Activated CD8-positive, alpha-beta memory T cell treated with anti-CD3 and anti-CD28 coated beads, Interleukin-2, amount 10 ng/mL, durations not matched to agents 7 days and 5 days (primary cell): ENCODE results near the gene SLC2A9. TPM values are rescaled to one million over a fixed set of nuclear protein-coding genes. Genes with fewer than 3 reads are reported as not detected.
A peak's percentile ranks its signal among the peaks of the same experiment; 100 is the strongest.

Experiments used
- ATAC-seq: fragments of 150-1000 bp; cut with Tn5 transposase; one replicate; pipeline ENCODE4 v1.10.0; 2021; ENCODE audit warnings: moderate library complexity
- CTCF ChIA-PET: fragments of 350-600 bp; sonication (Branson Sonifier 250); formaldehyde crosslinking; loops from one replicate; lab custom pipeline; 2021; ENCODE audit warnings: antibody characterized with exemption; lab: Charles Lee
- DNase-seq: peaks from one replicate; pipeline ENCODE4 v3.0.0-alpha.2; 2020
- H3K27ac Mint-ChIP-seq: one replicate; pipeline ENCODE4 v1.8.0; 2021; ENCODE audit warnings: mild to moderate bottlenecking, mixed read lengths
- H3K27me3 Mint-ChIP-seq: one replicate; pipeline ENCODE4 v1.8.0; 2021; ENCODE audit warnings: mixed read lengths
- H3K36me3 Mint-ChIP-seq: one replicate; pipeline ENCODE4 v1.8.0; 2021; ENCODE audit warnings: mild to moderate bottlenecking, mixed read lengths
- H3K4me1 Mint-ChIP-seq: one replicate; pipeline ENCODE4 v1.8.0; 2021; ENCODE audit warnings: mixed read lengths
- H3K4me3 Mint-ChIP-seq: one replicate; pipeline ENCODE4 v1.8.0; 2021; ENCODE audit warnings: mild to moderate bottlenecking, moderate library complexity, mixed read lengths
- H3K9me3 Mint-ChIP-seq: one replicate; pipeline ENCODE4 v1.8.0; 2022; ENCODE audit warnings: low read depth, mixed read lengths
- total RNA-seq, 2 experiments: library from RNA; stranded (reverse); gene quantifications; one replicate each; pipeline ENCODE4 v1.2.3, GENCODE V29; 2021

SLC2A9 gene
- total RNA-seq, 2 experiments from 2014 or later = 1.4 to 3.8 TPM

- Mint-ChIP-seq H3K4me3 (no peak overlapping the region), H3K27me3 (peaks cover 25% of the 10 kb centered on the region), H3K9me3 (no peaks in the 10 kb centered on the region), H3K27ac (no peak overlapping the region), H3K4me1 (no peaks in the 10 kb centered on the region), H3K36me3 (no peaks in the 10 kb centered on the region)
- DNase-seq (no peak), ATAC-seq (no peak)
- CTCF ChIA-PET = no interaction called here
These were observed 129.6 kb downstream of the SLC2A9 start for GRCh38 chr4:9891740-9892139.

DNA sequence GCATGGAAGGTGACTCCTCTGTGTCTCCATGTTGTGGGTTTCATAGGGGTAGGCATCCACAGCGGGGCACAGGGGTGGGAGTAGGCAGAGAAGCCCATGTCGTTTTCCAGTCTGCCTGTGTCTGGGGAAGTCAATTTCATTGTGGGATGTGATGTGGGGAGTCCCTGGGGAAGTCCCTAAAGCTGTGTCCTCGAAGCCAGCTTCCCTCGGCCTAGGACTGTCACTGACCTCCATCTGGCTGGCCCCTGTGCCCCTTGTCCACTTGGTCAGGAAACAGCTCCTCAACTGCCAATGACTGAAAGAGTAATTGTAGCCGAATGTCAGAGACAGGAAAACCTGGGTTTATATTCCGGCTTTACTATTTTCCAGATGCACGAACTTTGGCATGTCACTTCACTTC lies 130.2 kb downstream of the SLC2A9 start:
- DNase-seq (no peak), ATAC-seq (no peak)
- CTCF ChIA-PET = no interaction called here
- H3K27me3 Mint-ChIP-seq = peaks cover 18% of the 10 kb centered on the region
- H3K9me3 Mint-ChIP-seq = no peaks in the 10 kb centered on the region
- no peaks in the 10 kb centered on the region for H3K4me1 Mint-ChIP-seq
- no peaks in the 10 kb centered on the region for H3K36me3 Mint-ChIP-seq
- H3K4me3 Mint-ChIP-seq = no peak overlapping the region
- H3K27ac Mint-ChIP-seq = no peak overlapping the region

DNA sequence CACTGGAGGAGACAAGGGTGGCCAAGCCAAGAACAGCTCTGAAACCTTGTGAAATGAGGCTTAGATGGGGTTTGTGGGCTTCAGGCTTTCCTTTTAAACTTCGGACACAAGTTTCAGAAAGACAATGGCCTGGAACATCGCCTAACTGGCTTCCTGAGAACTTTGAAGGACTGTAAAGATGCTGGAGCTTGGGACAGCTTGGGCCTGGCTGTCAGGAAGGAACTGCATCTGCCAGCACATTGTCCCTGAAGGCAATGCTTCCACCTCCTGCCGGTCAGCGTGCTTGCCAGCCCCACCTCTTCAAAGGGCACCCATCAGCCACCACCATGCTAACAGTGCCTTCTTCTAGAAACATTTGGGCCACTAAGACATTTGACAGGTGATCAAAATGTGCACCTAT lies 132.0 kb downstream of the SLC2A9 start:
- Mint-ChIP-seq H3K36me3 (no peaks in the 10 kb centered on the region), H3K27me3 (peaks cover 9% of the 10 kb centered on the region), H3K4me1 (no peaks in the 10 kb centered on the region), H3K9me3 (no peaks in the 10 kb centered on the region), H3K27ac (no peak overlapping the region), H3K4me3 (no peak overlapping the region)
- CTCF ChIA-PET = no interaction called here
- ATAC-seq (no peak), DNase-seq (no peak)

DNA sequence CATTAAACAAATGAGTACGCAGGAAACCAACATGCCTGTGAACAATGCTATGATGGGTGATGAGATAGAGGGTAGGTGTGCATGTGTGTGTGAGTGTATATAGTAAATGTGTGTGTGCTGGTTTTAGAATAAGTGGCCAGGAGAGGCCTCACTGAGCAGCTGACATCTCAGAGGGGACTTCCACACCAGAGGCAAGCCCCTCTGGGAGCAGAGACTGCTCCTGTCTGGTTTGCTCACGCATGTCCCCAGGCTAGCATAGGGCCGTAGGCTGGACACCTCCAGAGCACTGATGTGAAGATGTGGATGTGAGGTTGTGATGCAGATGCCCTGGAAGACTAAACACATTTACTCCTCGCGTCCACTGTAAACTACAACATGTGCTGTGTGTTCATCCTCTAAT lies 135.3 kb downstream of the SLC2A9 start:
- Mint-ChIP-seq H3K27ac (no peak overlapping the region), H3K4me1 (no peaks in the 10 kb centered on the region), H3K9me3 (no peaks in the 10 kb centered on the region), H3K27me3 (peaks cover 14% of the 10 kb centered on the region), H3K36me3 (no peaks in the 10 kb centered on the region), H3K4me3 (no peak overlapping the region)
- CTCF ChIA-PET = no interaction called here
- no peak for ATAC-seq
- no peak for DNase-seq

DNA sequence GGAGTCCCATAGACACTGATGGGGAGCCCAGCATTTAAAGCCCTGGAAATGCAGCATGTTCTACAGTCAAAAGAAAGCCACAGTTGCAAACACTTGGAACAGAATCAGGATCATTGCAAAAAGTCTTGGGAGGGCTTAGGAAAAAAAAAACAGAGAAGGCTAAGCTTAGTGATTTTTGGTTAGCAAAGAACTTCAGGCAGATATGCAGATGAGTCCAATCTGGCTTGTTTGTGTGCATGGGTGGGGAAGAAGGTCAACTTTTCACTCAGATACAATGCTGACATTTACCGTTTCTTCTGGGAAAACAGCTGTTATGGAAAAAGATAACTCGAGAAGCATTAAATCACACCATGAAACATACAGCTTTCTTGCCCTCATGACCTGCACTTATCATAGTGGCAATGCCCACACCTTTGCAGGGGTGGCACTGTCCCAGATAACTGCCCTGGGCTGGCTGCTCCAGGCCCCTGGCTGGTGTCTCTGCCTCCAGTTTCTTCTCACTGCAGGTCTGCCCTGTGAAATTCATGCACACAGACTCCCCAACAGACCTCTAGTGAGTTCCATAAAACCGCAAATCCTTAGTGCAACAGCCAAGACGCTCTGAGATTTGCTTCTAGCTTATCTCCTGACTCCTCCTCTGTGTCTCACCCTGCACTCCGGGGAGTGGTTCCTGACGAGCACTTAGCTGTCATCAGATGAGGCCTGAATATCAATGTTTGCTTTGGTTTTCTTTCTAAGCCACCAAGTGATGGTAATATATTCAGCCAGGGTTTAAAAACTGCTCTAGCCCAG lies 140.7 kb downstream of the SLC2A9 start:
- ATAC-seq (no peak), DNase-seq (no peak)
- no peaks in the 10 kb centered on the region for H3K36me3 Mint-ChIP-seq
- H3K27me3 Mint-ChIP-seq = peaks cover 30% of the 10 kb centered on the region
- H3K9me3 Mint-ChIP-seq = no peaks in the 10 kb centered on the region
- H3K4me3 Mint-ChIP-seq = no peak overlapping the region
- H3K4me1 Mint-ChIP-seq = peaks cover 3% of the 10 kb centered on the region
- CTCF ChIA-PET = no interaction called here
- H3K27ac Mint-ChIP-seq = no peak overlapping the region

GRCh38 chr4:9877123-9877522 lies 144.2 kb downstream of the SLC2A9 start:
- ATAC-seq (no peak), DNase-seq (no peak)
- no peak overlapping the region for H3K27ac Mint-ChIP-seq
- H3K4me3 Mint-ChIP-seq = no peak overlapping the region
- H3K36me3 Mint-ChIP-seq = no peaks in the 10 kb centered on the region
- no peaks in the 10 kb centered on the region for H3K9me3 Mint-ChIP-seq
- CTCF ChIA-PET = interaction anchor here (0.7 kb wide), 1 partner anchor 8 kb away, joined by 3 read pairs; no protein-coding TSS in a partner anchor
- peaks cover 8% of the 10 kb centered on the region for H3K4me1 Mint-ChIP-seq
- H3K27me3 Mint-ChIP-seq = peaks cover 29% of the 10 kb centered on the region

- Mint-ChIP-seq H3K4me1 (peaks cover 8% of the 10 kb centered on the region), H3K27ac (no peak overlapping the region), H3K27me3 (peaks cover 29% of the 10 kb centered on the region), H3K4me3 (no peak overlapping the region), H3K36me3 (no peaks in the 10 kb centered on the region), H3K9me3 (no peaks in the 10 kb centered on the region)
- no peak for DNase-seq
- CTCF ChIA-PET = no interaction called here
- peak; percentile 49 for ATAC-seq
These were observed 145.8 kb downstream of the SLC2A9 start for GRCh38 chr4:9875516-9875915.

DNA sequence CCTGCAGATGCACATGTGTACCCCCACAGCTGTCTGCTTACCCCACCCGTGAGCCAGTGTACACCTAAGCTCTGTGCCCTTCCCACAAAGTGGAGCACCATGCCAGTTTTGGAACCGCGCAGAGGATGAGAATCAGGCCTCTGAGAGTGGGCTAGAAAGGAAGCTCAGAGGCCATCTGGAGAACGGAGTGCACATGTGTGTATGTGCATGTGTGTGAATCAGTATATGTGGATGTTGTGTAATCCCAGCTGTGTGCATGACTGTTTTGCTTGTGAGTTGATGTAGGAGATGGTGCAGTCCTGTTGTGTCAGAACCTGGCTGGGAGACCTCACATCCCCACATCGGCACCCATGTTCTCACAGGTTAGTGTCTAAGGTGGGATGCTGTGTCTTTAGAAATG lies 146.9 kb downstream of the SLC2A9 start:
- DNase-seq = no peak
- H3K27ac Mint-ChIP-seq = no peak overlapping the region
- CTCF ChIA-PET = no interaction called here
- H3K9me3 Mint-ChIP-seq = no peaks in the 10 kb centered on the region
- peaks cover 8% of the 10 kb centered on the region for H3K4me1 Mint-ChIP-seq
- H3K4me3 Mint-ChIP-seq = no peak overlapping the region
- no peak for ATAC-seq
- no peaks in the 10 kb centered on the region for H3K36me3 Mint-ChIP-seq
- peaks cover 27% of the 10 kb centered on the region for H3K27me3 Mint-ChIP-seq

GRCh38 chr4:9870165-9870790 lies 151.0 kb downstream of the SLC2A9 start:
- no peak for ATAC-seq
- Mint-ChIP-seq H3K27me3 (peaks cover 27% of the 10 kb centered on the region), H3K27ac (no peak overlapping the region), H3K4me3 (no peak overlapping the region), H3K4me1 (peaks cover 1% of the 10 kb centered on the region), H3K36me3 (no peaks in the 10 kb centered on the region), H3K9me3 (no peaks in the 10 kb centered on the region)
- no peak for DNase-seq
- CTCF ChIA-PET = no interaction called here

DNA sequence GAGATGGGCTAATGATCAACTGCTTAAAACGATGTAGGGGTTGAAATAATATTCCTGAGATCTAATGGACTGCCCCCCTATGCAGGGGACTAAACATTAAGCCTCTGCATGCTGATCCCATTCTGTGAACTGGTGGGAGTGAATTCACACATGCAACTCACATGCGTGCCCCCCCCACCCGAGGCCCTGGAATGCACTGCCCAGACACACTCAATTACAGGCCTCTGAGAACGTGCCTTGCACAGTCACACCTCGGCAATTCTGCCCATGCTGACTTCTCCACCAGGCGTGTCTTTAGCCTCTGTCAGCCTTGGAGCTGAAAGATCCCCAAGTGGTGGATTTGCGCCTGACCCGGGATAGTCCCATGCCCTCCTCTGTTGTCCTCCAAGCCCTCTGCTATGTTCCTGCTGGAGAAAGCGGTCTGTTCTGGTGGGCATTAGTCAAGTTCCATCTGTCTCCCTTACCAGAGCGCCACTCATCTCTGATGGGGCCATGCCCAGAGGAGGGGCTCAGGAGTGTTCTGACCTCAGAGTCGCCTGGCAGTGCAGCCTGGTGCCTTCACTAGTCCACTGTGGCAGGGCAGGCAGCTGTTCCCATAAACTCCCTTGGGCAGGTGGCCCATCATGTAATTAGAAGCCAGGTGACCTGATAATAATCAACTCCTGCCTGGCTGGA lies 153.4 kb downstream of the SLC2A9 start:
- CTCF ChIA-PET = no interaction called here
- H3K27me3 Mint-ChIP-seq = peaks cover 30% of the 10 kb centered on the region
- H3K9me3 Mint-ChIP-seq = no peaks in the 10 kb centered on the region
- H3K27ac Mint-ChIP-seq = no peak overlapping the region
- H3K36me3 Mint-ChIP-seq = no peaks in the 10 kb centered on the region
- DNase-seq = no peak
- ATAC-seq = no peak
- H3K4me3 Mint-ChIP-seq = no peak overlapping the region
- H3K4me1 Mint-ChIP-seq = no peaks in the 10 kb centered on the region

DNA sequence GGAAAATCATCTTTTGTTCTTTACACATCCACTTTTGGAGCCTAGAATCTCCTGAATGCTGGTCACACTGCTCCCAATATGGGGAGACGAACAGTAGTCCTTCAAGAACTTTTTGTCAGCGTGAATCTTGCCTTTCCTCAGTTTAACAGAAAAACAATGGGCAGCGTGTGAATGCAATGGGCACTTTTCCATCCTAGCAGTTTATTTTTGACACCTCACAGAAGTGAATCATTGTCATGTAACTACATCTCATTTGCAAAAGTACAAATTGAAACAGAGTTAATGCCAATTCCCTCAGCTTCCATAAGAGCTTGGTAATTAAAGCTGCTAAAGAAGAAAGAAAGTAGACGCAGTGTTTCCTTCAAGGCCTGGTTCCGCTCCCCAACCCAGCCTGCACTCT lies 154.4 kb downstream of the SLC2A9 start:
- DNase-seq (no peak), ATAC-seq (no peak)
- Mint-ChIP-seq H3K36me3 (no peaks in the 10 kb centered on the region), H3K9me3 (no peaks in the 10 kb centered on the region), H3K27me3 (peaks cover 30% of the 10 kb centered on the region), H3K27ac (no peak overlapping the region), H3K4me3 (no peak overlapping the region), H3K4me1 (no peaks in the 10 kb centered on the region)
- CTCF ChIA-PET = no interaction called here

DNA sequence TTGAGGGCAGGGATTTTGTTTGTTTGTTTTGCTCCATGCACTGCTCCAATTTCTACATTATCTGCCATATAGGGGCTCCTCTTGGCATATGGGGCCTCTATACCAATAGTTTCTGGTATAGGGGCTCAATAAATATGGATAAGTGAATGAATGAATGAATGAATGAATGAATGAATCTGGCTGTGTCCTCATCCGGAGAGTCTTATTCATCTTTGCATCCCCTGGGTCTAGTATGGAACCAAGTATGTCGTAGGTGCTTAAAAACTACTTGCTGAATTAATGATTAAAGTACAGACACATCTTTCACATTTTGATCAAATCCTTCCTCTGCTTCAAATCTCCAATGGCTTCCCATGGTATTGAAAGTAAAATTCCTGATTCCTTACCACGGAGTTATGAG lies 159.7 kb downstream of the SLC2A9 start:
- CTCF ChIA-PET = no interaction called here
- Mint-ChIP-seq H3K27me3 (peaks cover 17% of the 10 kb centered on the region), H3K27ac (no peak overlapping the region), H3K4me3 (no peak overlapping the region), H3K36me3 (no peaks in the 10 kb centered on the region), H3K9me3 (no peaks in the 10 kb centered on the region), H3K4me1 (no peaks in the 10 kb centered on the region)
- DNase-seq (no peak), ATAC-seq (no peak)

GRCh38 chr4:9859810-9860209 lies 161.5 kb downstream of the SLC2A9 start:
- H3K4me3 Mint-ChIP-seq = no peak overlapping the region
- DNase-seq (no peak), ATAC-seq (no peak)
- H3K9me3 Mint-ChIP-seq = peaks cover 5% of the 10 kb centered on the region
- H3K27me3 Mint-ChIP-seq = peaks cover 21% of the 10 kb centered on the region
- no peaks in the 10 kb centered on the region for H3K36me3 Mint-ChIP-seq
- no peaks in the 10 kb centered on the region for H3K4me1 Mint-ChIP-seq
- H3K27ac Mint-ChIP-seq = no peak overlapping the region
- CTCF ChIA-PET = no interaction called here

- Mint-ChIP-seq H3K4me3 (no peak overlapping the region), H3K9me3 (peaks cover 6% of the 10 kb centered on the region), H3K27me3 (peaks cover 19% of the 10 kb centered on the region), H3K36me3 (no peaks in the 10 kb centered on the region), H3K4me1 (no peaks in the 10 kb centered on the region), H3K27ac (no peak overlapping the region)
- CTCF ChIA-PET = no interaction called here
- DNase-seq = no peak
- ATAC-seq = no peak
These were observed 171.8 kb downstream of the SLC2A9 start for GRCh38 chr4:9849538-9849920.
